NCI-H2171 (cell line): ENCODE measurements around the gene PLPPR1.
"Not testable (repeated sequence)": the region's sequence is repeated elsewhere in the genome, so short reads cannot be mapped to it uniquely, and the experiment has no call there.

ENCODE experiments used
- DNase-seq: peaks from one replicate; lab custom pipeline; 2025; lab: John Stamatoyannopoulos, UW

PLPPR1 gene

GRCh38 chr9:101121836-101122399 is 93.4 kb downstream of the PLPPR1 start:
- DNase-seq = no peak

GRCh38 chr9:101126556-101126955 is 98.0 kb downstream of the PLPPR1 start:
- no peak for DNase-seq

GRCh38 chr9:101127369-101127768 is 98.8 kb downstream of the PLPPR1 start:
- DNase-seq = not testable (repeated sequence)

- DNase-seq = no peak
Measured at GRCh38 chr9:101128623-101129022, 100.1 kb downstream of the PLPPR1 start.

- no peak for DNase-seq
Measured at GRCh38 chr9:101130054-101130453, 101.5 kb downstream of the PLPPR1 start.

- no peak for DNase-seq
Measured at GRCh38 chr9:101131326-101131725, 102.8 kb downstream of the PLPPR1 start.

- DNase-seq = no peak
Measured at GRCh38 chr9:101132801-101133200, 104.3 kb downstream of the PLPPR1 start.

GRCh38 chr9:101138509-101138908 is 110.0 kb downstream of the PLPPR1 start:
- peak; percentile 43 for DNase-seq

- peak; percentile 93 for DNase-seq
Measured at GRCh38 chr9:101139082-101139481, 110.6 kb downstream of the PLPPR1 start.

- DNase-seq = no peak
Measured at GRCh38 chr9:101140764-101141163, 112.2 kb downstream of the PLPPR1 start.

GRCh38 chr9:101146508-101146907 is 118.0 kb downstream of the PLPPR1 start:
- DNase-seq = no peak

GRCh38 chr9:101148344-101148743 is 119.8 kb downstream of the PLPPR1 start:
- DNase-seq = no peak

- DNase-seq = no peak
Measured at GRCh38 chr9:101158361-101158760, 129.8 kb downstream of the PLPPR1 start.

- DNase-seq = no peak
Measured at GRCh38 chr9:101162231-101162630, 133.7 kb downstream of the PLPPR1 start.

GRCh38 chr9:101165131-101165530 is 136.6 kb downstream of the PLPPR1 start:
- DNase-seq = no peak

- DNase-seq = no peak
Measured at GRCh38 chr9:101167490-101168134, 139.1 kb downstream of the PLPPR1 start.

- no peak for DNase-seq
Measured at GRCh38 chr9:101172616-101173015, 144.1 kb downstream of the PLPPR1 start.

GRCh38 chr9:101173907-101174306 is 145.4 kb downstream of the PLPPR1 start:
- DNase-seq = no peak

- no peak for DNase-seq
Measured at GRCh38 chr9:101176384-101176783, 147.9 kb downstream of the PLPPR1 start.

GRCh38 chr9:101184813-101185278 is 156.3 kb downstream of the PLPPR1 start:
- no peak for DNase-seq

- DNase-seq = no peak
Measured at GRCh38 chr9:101191723-101192122, 163.2 kb downstream of the PLPPR1 start.

GRCh38 chr9:101197026-101197425 is 168.5 kb downstream of the PLPPR1 start:
- DNase-seq = no peak

- DNase-seq = no peak
Measured at GRCh38 chr9:101200852-101201251, 172.3 kb downstream of the PLPPR1 start.

GRCh38 chr9:101201630-101202029 is 173.1 kb downstream of the PLPPR1 start:
- DNase-seq = no peak
